H1 (cell line): Measurements from ENCODE around the gene POLA1. TPM values are rescaled to one million over a fixed set of nuclear protein-coding genes. Genes with fewer than 3 reads are reported as not detected.

Experiments
- CREB1 ChIP-seq: IDR thresholded peaks from 2 replicates; pipeline ENCODE4 v1.6.1; 2012; ENCODE audit warnings: inconsistent platforms
- CTCF ChIP-seq, 3 experiments: IDR thresholded peaks; 1 replicate in 2 of 3; 2 replicates in 1 of 3; pipeline versions ENCODE4 v1.5.1 to v1.6.1; 2011; ENCODE audit warnings: low read length in 3 of 3, mild to moderate bottlenecking in 3 of 3, inconsistent platforms in 2 of 3, low read depth in 1 of 3, moderate library complexity in 1 of 3; ENCODE audit not compliant: insufficient read depth in 1 of 3; ENCODE audit errors: control extremely low read depth in 1 of 3
- EGR1 ChIP-seq: IDR thresholded peaks from 2 replicates; pipeline ENCODE4 v1.6.1; 2011; ENCODE audit warnings: low read depth, low read length, borderline replicate concordance
- KDM5A ChIP-seq: fragments of 200-600 bp; IDR thresholded peaks from 2 replicates; pipeline ENCODE4 v1.7.1; 2012; ENCODE audit warnings: mild to moderate bottlenecking, low read length, inconsistent platforms, mixed read lengths
- NANOG ChIP-seq: IDR thresholded peaks from 2 replicates; pipeline ENCODE4 v1.6.1; 2011; ENCODE audit warnings: low read length, low read depth, mild to moderate bottlenecking, inconsistent platforms; ENCODE audit not compliant: insufficient read depth, poor library complexity, severe bottlenecking
- PHF8 ChIP-seq: fragments of 200-600 bp; sonication (generic); conservative IDR thresholded peaks from 2 replicates; pipeline ENCODE4 v1.7.1; 2012; ENCODE audit warnings: low read depth, mild to moderate bottlenecking, inconsistent platforms, low read length, moderate library complexity
- TAF1 ChIP-seq: IDR thresholded peaks from 2 replicates; pipeline ENCODE4 v1.6.1; 2011; ENCODE audit warnings: mild to moderate bottlenecking, low read depth, low read length
- polyA plus RNA-seq, 7 experiments: library from polyadenylated mRNA; depleted of rRNA in 3 of 7; stranded (reverse) in 5 of 7; unstranded in 2 of 7; fragments of >200 nt in 5 of 7; fragments of 200-250 nt in 2 of 7; gene quantifications; 1 replicate in 5 of 7; 2 replicates in 1 of 7; 4 replicates in 1 of 7; pipeline versions ENCODE4 v1.2.1 to v1.2.3, GENCODE V29; 2011 to 2013; ENCODE audit warnings: missing spikeins in 2 of 7, mixed read lengths in 2 of 7
- total RNA-seq: library from RNA; stranded (reverse); fragmentation: NEBNext Ultra II Directional; extraction: Animal tissue kit (Norgen Biotek cat#: 25700); gene quantifications from 2 replicates; pipeline ENCODE4 v1.2.1, GENCODE V29; 2021

POLA1 gene
- total and polyA plus RNA-seq, 2 of the 8 experiments (the other 6 are each of a cell fraction or from before 2014, with no cell fraction given): 5.6 to 34.9 TPM

GRCh38 chrX:24874604-24875247 is 181.0 kb downstream of the POLA1 start (continued):
- TF ChIP-seq EGR1: no peak
- no peak for TF ChIP-seq CREB1
- no peak for TF ChIP-seq TAF1
- TF ChIP-seq NANOG: no peak
- no peak for TF ChIP-seq PHF8
- no peak for TF ChIP-seq CTCF (IDR thresholded peaks at IDR 0.05; ENCODE audit: control extremely low read depth in 1 of 3, insufficient read depth in 1 of 3, low read depth in 1 of 3, low read length in 3 of 3)
- TF ChIP-seq KDM5A: no peak
